ENCODE results near the gene TNFAIP8L2. TPM values are rescaled to one million over a fixed set of nuclear protein-coding genes. Genes with fewer than 3 reads are reported as not detected.

The TNFAIP8L2 gene
- total RNA-seq, 6 experiments from 2014 or later, result 1.1 to 4.2 (median 2.2) TPM

DNA sequence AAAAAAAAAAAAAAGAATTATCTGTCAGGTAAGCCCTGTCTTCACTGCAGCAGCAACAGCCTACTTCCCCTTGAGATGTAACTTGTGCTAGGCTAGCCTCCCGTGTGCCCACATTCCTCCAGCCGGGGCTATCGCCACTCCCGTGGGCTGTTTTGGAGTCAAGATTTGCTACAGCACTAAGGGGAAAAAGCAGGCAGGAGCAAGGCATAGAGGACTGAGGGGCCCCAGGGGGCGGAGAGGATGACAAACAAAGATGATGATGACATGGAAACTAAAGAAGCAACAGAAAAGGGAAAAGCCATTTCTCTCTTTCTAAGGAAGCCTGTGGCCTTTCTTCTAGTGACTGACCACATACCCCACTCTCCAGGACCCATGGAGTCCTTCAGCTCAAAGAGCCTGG is 1.9 kb downstream of the TNFAIP8L2 start:
- intact Hi-C loops (cut with DNase I), result loop anchor here (5.0 to 10.0 kb wide), 2 partner anchors 61 to 134 kb away; no protein-coding TSS in a partner anchor
- Histone ChIP-seq H3K9me3 (no peaks in the 10 kb centered on the region), H3K4me1 (no peaks in the 10 kb centered on the region), H3K27ac (no peak overlapping the region), H3K4me3 (peak overlapping the region in 1 of 3 donors; percentile 35), H3K36me3 (peaks cover 0 to 32% (median 17%) of the 10 kb centered on the region in 4 donors), H3K27me3 (no peaks in the 10 kb centered on the region)
- ATAC-seq, result no peak
- WGBS (ENCODE audit: insufficient coverage, low coverage, low lambda C conversion rate, missing lambda C conversion rate), result 62% methylated on average over 5 of the region's 5 CpGs
- DNase-seq, result no peak
- TF ChIP-seq CTCF (IDR thresholded peaks at IDR 0.05) (no peak), POLR2A (IDR thresholded peaks at IDR 0.05) (no peak)

DNA sequence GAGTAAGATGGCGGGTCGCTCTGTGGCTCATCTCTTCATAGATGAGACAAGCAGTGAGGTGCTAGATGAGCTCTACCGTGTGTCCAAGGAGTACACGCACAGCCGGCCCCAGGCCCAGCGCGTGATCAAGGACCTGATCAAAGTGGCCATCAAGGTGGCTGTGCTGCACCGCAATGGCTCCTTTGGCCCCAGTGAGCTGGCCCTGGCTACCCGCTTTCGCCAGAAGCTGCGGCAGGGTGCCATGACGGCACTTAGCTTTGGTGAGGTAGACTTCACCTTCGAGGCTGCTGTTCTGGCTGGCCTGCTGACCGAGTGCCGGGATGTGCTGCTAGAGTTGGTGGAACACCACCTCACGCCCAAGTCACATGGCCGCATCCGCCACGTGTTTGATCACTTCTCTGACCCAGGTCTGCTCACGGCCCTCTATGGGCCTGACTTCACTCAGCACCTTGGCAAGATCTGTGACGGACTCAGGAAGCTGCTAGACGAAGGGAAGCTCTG is 2.4 kb downstream of the TNFAIP8L2 start:
- H3K36me3 ChIP-seq, result peaks cover 0 to 32% (median 17%) of the 10 kb centered on the region in 4 donors
- no peaks in the 10 kb centered on the region for H3K27me3 ChIP-seq
- no peak overlapping the region for H3K27ac ChIP-seq
- no peak overlapping the region for H3K4me3 ChIP-seq
- intact Hi-C loops (cut with DNase I), result loop anchor here (5.0 to 10.0 kb wide), 2 partner anchors 62 to 134 kb away; no protein-coding TSS in a partner anchor
- DNase-seq (no peak), ATAC-seq (no peak)
- 61% methylated on average over 6 of the region's 22 CpGs for WGBS (ENCODE audit: insufficient coverage, low coverage, low lambda C conversion rate, missing lambda C conversion rate)
- TF ChIP-seq POLR2A (IDR thresholded peaks at IDR 0.05) (no peak), CTCF (IDR thresholded peaks at IDR 0.05) (no peak)
- H3K9me3 ChIP-seq, result no peaks in the 10 kb centered on the region
- no peaks in the 10 kb centered on the region for H3K4me1 ChIP-seq

- Histone ChIP-seq H3K36me3 (peaks cover 0 to 32% (median 17%) of the 10 kb centered on the region in 4 donors), H3K9me3 (no peaks in the 10 kb centered on the region), H3K27ac (no peak overlapping the region), H3K27me3 (no peaks in the 10 kb centered on the region), H3K4me1 (peaks cover 0 to 5% (median 2%) of the 10 kb centered on the region in 4 donors), H3K4me3 (no peak overlapping the region)
- peak in 1 of 4 donors; percentile 22 for ATAC-seq
- intact Hi-C loops (cut with DNase I), result loop anchor here (5.0 to 10.0 kb wide), 2 partner anchors 62 to 135 kb away; no protein-coding TSS in a partner anchor
- no peak for TF ChIP-seq POLR2A (IDR thresholded peaks at IDR 0.05)
- no peak for TF ChIP-seq CTCF (IDR thresholded peaks at IDR 0.05)
- no peak for DNase-seq
Observed at GRCh38 chr1:151159373-151159772, 2.9 kb downstream of the TNFAIP8L2 start.

DNA sequence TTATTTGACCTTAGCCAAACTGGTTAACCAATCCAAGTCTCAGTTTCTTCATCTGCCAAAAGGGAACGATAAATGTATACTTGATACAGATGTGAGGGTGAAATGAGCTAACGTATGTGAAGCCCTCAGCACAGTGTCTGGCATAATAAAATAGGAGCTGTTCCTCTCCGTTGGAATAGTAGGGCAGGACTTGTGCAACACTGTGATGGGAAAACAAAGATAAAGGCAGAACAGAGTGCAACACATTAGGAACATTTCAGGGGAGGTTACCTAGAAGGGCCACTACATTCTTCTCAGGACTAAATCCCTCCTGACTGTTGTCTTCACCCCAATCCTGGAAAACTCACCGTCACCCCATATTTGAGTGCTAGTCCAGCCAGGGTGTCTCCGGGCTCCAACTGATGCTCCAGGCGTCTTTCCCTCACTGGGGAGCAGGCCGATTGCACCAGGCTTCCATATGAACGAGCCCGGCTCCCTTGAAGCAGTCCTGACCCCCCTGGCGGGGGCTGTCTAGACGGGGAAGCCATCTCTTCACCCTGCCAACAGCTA is 8.4 kb downstream of the TNFAIP8L2 start:
- ATAC-seq (peak; percentile 48 to 67 (median 62)), DNase-seq (peak in 1 of 3 donors; percentile 40)
- 31% methylated on average over 3 of the region's 11 CpGs for WGBS (ENCODE audit: insufficient coverage, low coverage, low lambda C conversion rate, missing lambda C conversion rate)
- no peaks in the 10 kb centered on the region for H3K9me3 ChIP-seq
- peak overlapping the region; percentile 35 to 76 (median 63) for H3K27ac ChIP-seq
- H3K4me3 ChIP-seq, result peak overlapping the region; percentile 51 to 72 (median 70)
- no peaks in the 10 kb centered on the region for H3K27me3 ChIP-seq
- intact Hi-C loops (cut with DNase I), result no loop called here
- H3K36me3 ChIP-seq, result peaks cover 0 to 36% (median 13%) of the 10 kb centered on the region in 4 donors
- no peak for TF ChIP-seq CTCF (IDR thresholded peaks at IDR 0.05)
- TF ChIP-seq POLR2A (IDR thresholded peaks at IDR 0.05), result peak; percentile 34
- H3K4me1 ChIP-seq, result peaks cover 0 to 15% (median 7%) of the 10 kb centered on the region in 4 donors
